ENCODE measurements around the gene TSR1.

Gene TSR1

GRCh38 chr17:2283302-2283701 is 53.0 kb downstream of the TSR1 start:
- Histone ChIP-seq H2AFZ (ENCODE audit: low read depth, low read length) (no peak overlapping the region), H3K9ac (ENCODE audit: low read depth, low read length) (no peak overlapping the region), H3K9me3 (ENCODE audit: insufficient read depth, low read length, severe bottlenecking) (no peaks in the 10 kb centered on the region), H3K27ac (ENCODE audit: low read length) (no peak overlapping the region), H3K4me3 (ENCODE audit: low read depth in 1 of 2, low read length in 2 of 2) (no peak overlapping the region), H3K79me2 (ENCODE audit: insufficient read depth, low read length) (peaks cover 4% of the 10 kb centered on the region), H3K4me1 (ENCODE audit: insufficient read depth, low read length) (no peaks in the 10 kb centered on the region), H4K20me1 (ENCODE audit: insufficient read depth, low read length) (peaks cover 4% of the 10 kb centered on the region; the same call in 1 of the 2 replicates), H3K27me3 (ENCODE audit: insufficient read depth, low read length, poor library complexity) (no peaks in the 10 kb centered on the region), H3K4me2 (ENCODE audit: insufficient read depth, low read length) (no peak overlapping the region), H3K36me3 (ENCODE audit: insufficient read depth, low read length) (peaks cover 82% of the 10 kb centered on the region)
- TF ChIP-seq CTCF (IDR thresholded peaks at IDR 0.05; ENCODE audit: borderline replicate concordance, extremely low read depth, low read length, poor library complexity, severe bottlenecking): no peak
- TF ChIP-seq EZH2 (IDR thresholded peaks at IDR 0.05; ENCODE audit: borderline replicate concordance, low read depth, low read length, severe bottlenecking): no peak
- ATAC-seq (ENCODE audit: insufficient read depth, low read depth): no peak
- DNase-seq: no peak

- DNase-seq (peak; percentile 32), ATAC-seq (ENCODE audit: insufficient read depth, low read depth) (peak; percentile 74)
- no peaks in the 10 kb centered on the region for H3K9me3 ChIP-seq (ENCODE audit: insufficient read depth, low read length, severe bottlenecking)
- peaks cover 4% of the 10 kb centered on the region for H3K79me2 ChIP-seq (ENCODE audit: insufficient read depth, low read length)
- H3K36me3 ChIP-seq (ENCODE audit: insufficient read depth, low read length): peaks cover 79% of the 10 kb centered on the region
- H3K4me3 ChIP-seq (ENCODE audit: low read depth in 1 of 2, low read length in 2 of 2): no peak overlapping the region
- H4K20me1 ChIP-seq (ENCODE audit: insufficient read depth, low read length): peaks cover 4% of the 10 kb centered on the region; the same call in 1 of the 2 replicates
- H3K9ac ChIP-seq (ENCODE audit: low read depth, low read length): no peak overlapping the region
- no peak overlapping the region; the same call in 1 of the 2 replicates for H3K27ac ChIP-seq (ENCODE audit: low read length)
- no peak overlapping the region for H3K4me2 ChIP-seq (ENCODE audit: insufficient read depth, low read length)
- H2AFZ ChIP-seq (ENCODE audit: low read depth, low read length): no peak overlapping the region
- TF ChIP-seq CTCF (IDR thresholded peaks at IDR 0.05; ENCODE audit: borderline replicate concordance, extremely low read depth, low read length, poor library complexity, severe bottlenecking) (peak; percentile 85), EZH2 (IDR thresholded peaks at IDR 0.05; ENCODE audit: borderline replicate concordance, low read depth, low read length, severe bottlenecking) (no peak)
- H3K4me1 ChIP-seq (ENCODE audit: insufficient read depth, low read length): no peaks in the 10 kb centered on the region
- H3K27me3 ChIP-seq (ENCODE audit: insufficient read depth, low read length, poor library complexity): no peaks in the 10 kb centered on the region
These were observed 53.9 kb downstream of the TSR1 start for GRCh38 chr17:2282297-2282873.

- TF ChIP-seq CTCF (IDR thresholded peaks at IDR 0.05; ENCODE audit: borderline replicate concordance, extremely low read depth, low read length, poor library complexity, severe bottlenecking) (no peak), EZH2 (IDR thresholded peaks at IDR 0.05; ENCODE audit: borderline replicate concordance, low read depth, low read length, severe bottlenecking) (no peak)
- Histone ChIP-seq H3K4me3 (ENCODE audit: low read depth in 1 of 2, low read length in 2 of 2) (no peak overlapping the region), H3K9me3 (ENCODE audit: insufficient read depth, low read length, severe bottlenecking) (no peaks in the 10 kb centered on the region), H3K9ac (ENCODE audit: low read depth, low read length) (no peak overlapping the region), H3K27me3 (ENCODE audit: insufficient read depth, low read length, poor library complexity) (no peaks in the 10 kb centered on the region), H3K4me2 (ENCODE audit: insufficient read depth, low read length) (no peak overlapping the region), H3K4me1 (ENCODE audit: insufficient read depth, low read length) (peaks cover 9% of the 10 kb centered on the region; the same call in 1 of the 2 replicates), H2AFZ (ENCODE audit: low read depth, low read length) (no peak overlapping the region), H3K79me2 (ENCODE audit: insufficient read depth, low read length) (0 out of 2 replicates have a peak, but pooled peaks cover 2% of the 10 kb centered on the region), H3K36me3 (ENCODE audit: insufficient read depth, low read length) (peaks cover 75% of the 10 kb centered on the region), H3K27ac (ENCODE audit: low read length) (no peak overlapping the region), H4K20me1 (ENCODE audit: insufficient read depth, low read length) (peaks cover 4% of the 10 kb centered on the region; the same call in 1 of the 2 replicates)
- no peak for ATAC-seq (ENCODE audit: insufficient read depth, low read depth)
- DNase-seq: no peak
These were observed 56.5 kb downstream of the TSR1 start for GRCh38 chr17:2279707-2280106.

Measured in DND-41 (cell line).